H1 (cell line): ENCODE measurements around the gene HPGDS. TPM values are rescaled to one million over a fixed set of nuclear protein-coding genes. Genes with fewer than 3 reads are reported as not detected.

ENCODE experiments used
- CTCF ChIA-PET: fragments of 300-600 bp; sonication (Branson Sonifier 250); formaldehyde crosslinking; loops from one replicate; lab custom pipeline; 2021; ENCODE audit not compliant: partially characterized antibody; lab: Charles Lee
- POLR2A ChIA-PET: fragments of 300-600 bp; sonication (Branson Sonifier 250); formaldehyde crosslinking; loops from one replicate; lab custom pipeline; 2021; ENCODE audit warnings: inconsistent platforms; ENCODE audit not compliant: partially characterized antibody; lab: Charles Lee
- DNase-seq, 2 experiments: peaks; one replicate each; pipeline versions ENCODE4 v3.0.0 to v3.0.0-alpha.2; 2010 to 2022; ENCODE audit warnings: low spot score in 2 of 2, low read depth in 1 of 2, mixed read lengths in 1 of 2
- FAIRE-seq: peaks from 2 replicates; lab custom pipeline; 2011; peaks lifted over from hg19 to GRCh38; lab: Jason Lieb, UNC
- H2AFZ ChIP-seq: 2 replicates; pipeline ENCODE4 v1.8.1; 2012; ENCODE audit warnings: low read length, inconsistent platforms
- H2AK5ac ChIP-seq: 2 replicates; pipeline ENCODE4 v1.6.1; 2013; ENCODE audit warnings: low read depth, low read length
- H2BK120ac ChIP-seq: replicated peaks from 2 replicates; pipeline ENCODE3; 2013; ENCODE audit warnings: low read depth, low read length, inconsistent platforms
- H2BK12ac ChIP-seq: 2 replicates; pipeline ENCODE4 v1.6.1; 2013; ENCODE audit warnings: low read depth, low read length
- H2BK15ac ChIP-seq: 2 replicates; pipeline ENCODE4 v1.6.1; 2013; ENCODE audit warnings: low read length
- H2BK20ac ChIP-seq: 2 replicates; pipeline ENCODE4 v1.6.1; 2013; ENCODE audit warnings: low read length
- H2BK5ac ChIP-seq: 2 replicates; pipeline ENCODE4 v1.6.1; 2013; ENCODE audit warnings: low read depth, low read length
- H3K14ac ChIP-seq: 2 replicates; pipeline ENCODE4 v1.6.1; 2013; ENCODE audit warnings: inconsistent platforms; ENCODE audit not compliant: insufficient read length
- H3K18ac ChIP-seq: 2 replicates; pipeline ENCODE4 v1.6.1; 2013; ENCODE audit warnings: low read length; ENCODE audit errors: extremely low read depth
- H3K23ac ChIP-seq: 2 replicates; pipeline ENCODE4 v1.6.1; 2013; ENCODE audit warnings: inconsistent platforms; ENCODE audit not compliant: insufficient read length
- H3K23me2 ChIP-seq: 2 replicates; pipeline ENCODE4 v1.6.1; 2013; ENCODE audit warnings: low read depth, low read length
- H3K27ac ChIP-seq: 2 replicates; pipeline ENCODE4 v1.6.1; 2011; ENCODE audit warnings: low read depth, low read length, inconsistent platforms
- H3K27me3 ChIP-seq, 4 experiments: replicated peaks in 1 of 4; 1 replicate in 1 of 4; 2 replicates in 3 of 4; pipeline versions ENCODE4 v1.6.1 to v1.8.1; 2011 to 2013; ENCODE audit warnings: low read length in 3 of 4, mild to moderate bottlenecking in 3 of 4, inconsistent platforms in 2 of 4, mixed read lengths in 2 of 4, moderate library complexity in 1 of 4; ENCODE audit not compliant: control insufficient read depth in 3 of 4, insufficient read depth in 3 of 4; ENCODE audit errors: extremely low read depth in 1 of 4
- H3K36me3 ChIP-seq, 4 experiments: 2 replicates each; pipeline versions ENCODE4 v1.6.1 to v1.8.1; 2011 to 2013; ENCODE audit warnings: mild to moderate bottlenecking in 4 of 4, low read length in 3 of 4, moderate library complexity in 2 of 4, control low read depth in 1 of 4, inconsistent platforms in 1 of 4; ENCODE audit not compliant: insufficient read depth in 4 of 4, control insufficient read depth in 2 of 4
- H3K4ac ChIP-seq: replicated peaks from 2 replicates; pipeline ENCODE3; 2013; ENCODE audit warnings: low read length, low read depth, mixed read lengths, inconsistent platforms; ENCODE audit not compliant: insufficient read length
- H3K4me1 ChIP-seq, 4 experiments: replicated peaks in 1 of 4; 1 replicate in 1 of 4; 2 replicates in 3 of 4; pipeline versions ENCODE4 v1.6.1 to v1.8.1; 2011 to 2013; ENCODE audit warnings: low read length in 3 of 4, inconsistent platforms in 2 of 4, mixed read lengths in 1 of 4; ENCODE audit not compliant: insufficient read depth in 4 of 4, control insufficient read depth in 3 of 4
- H3K4me2 ChIP-seq, 2 experiments: 2 replicates each; pipeline versions ENCODE4 v1.6.1 to v1.8.1; 2011 to 2013; ENCODE audit warnings: low read depth in 2 of 2, low read length in 2 of 2, control low read depth in 1 of 2, inconsistent platforms in 1 of 2, mild to moderate bottlenecking in 1 of 2; ENCODE audit not compliant: insufficient read depth in 1 of 2
- H3K4me3 ChIP-seq, 4 experiments: fragments of 200-600, 300-600 bp in 1 of 4; sonication (generic), shearing (Covaris generic), sonication (Bioruptor Twin) in 1 of 4; 2 replicates each; pipeline versions ENCODE4 v1.5.1 to v1.8.1; 2011 to 2016; ENCODE audit warnings: low read length in 4 of 4, low read depth in 3 of 4, control low read depth in 2 of 4, inconsistent platforms in 2 of 4, mild to moderate bottlenecking in 2 of 4, mixed read lengths in 1 of 4, moderate library complexity in 1 of 4; ENCODE audit not compliant: insufficient read depth in 2 of 4; ENCODE audit errors: extremely low read depth in 1 of 4
- H3K56ac ChIP-seq: replicated peaks from 2 replicates; pipeline ENCODE3; 2013; ENCODE audit warnings: low read depth, mild to moderate bottlenecking, mixed read lengths, low read length, inconsistent platforms; ENCODE audit not compliant: insufficient read length
- H3K79me1 ChIP-seq: 2 replicates; pipeline ENCODE4 v1.6.1; 2013; ENCODE audit warnings: low read depth, low read length, control low read depth
- H3K79me2 ChIP-seq, 2 experiments: 2 replicates each; pipeline versions ENCODE4 v1.6.1 to v1.8.1; 2012 to 2013; ENCODE audit warnings: low read length in 2 of 2, mild to moderate bottlenecking in 2 of 2, inconsistent platforms in 1 of 2; ENCODE audit not compliant: insufficient read depth in 2 of 2, control insufficient read depth in 1 of 2
- H3K9ac ChIP-seq, 4 experiments: replicated peaks in 1 of 4; 1 replicate in 1 of 4; 2 replicates in 3 of 4; pipeline versions ENCODE4 v1.6.1 to v1.8.1; 2011 to 2013; ENCODE audit warnings: low read depth in 3 of 4, low read length in 3 of 4, control low read depth in 2 of 4, mild to moderate bottlenecking in 2 of 4, moderate library complexity in 2 of 4, inconsistent platforms in 1 of 4; ENCODE audit errors: extremely low read depth in 1 of 4
- H3K9me3 ChIP-seq, 2 experiments: 2 replicates each; pipeline versions ENCODE4 v1.6.1 to v1.8.1; 2012 to 2013; ENCODE audit warnings: mild to moderate bottlenecking in 2 of 2, moderate library complexity in 2 of 2, control low read depth in 1 of 2, inconsistent platforms in 1 of 2, low read depth in 1 of 2, low read length in 1 of 2, mixed read lengths in 1 of 2; ENCODE audit not compliant: insufficient read depth in 2 of 2
- H4K20me1 ChIP-seq, 2 experiments: replicated peaks in 1 of 2; 2 replicates each; pipeline versions ENCODE3 to v1.8.1; 2011 to 2013; ENCODE audit warnings: inconsistent platforms in 2 of 2, low read length in 2 of 2, mild to moderate bottlenecking in 1 of 2; ENCODE audit not compliant: insufficient read depth in 2 of 2, control insufficient read depth in 1 of 2
- H4K5ac ChIP-seq: 2 replicates; pipeline ENCODE4 v1.6.1; 2013; ENCODE audit warnings: low read length, low read depth, mixed read lengths, inconsistent platforms; ENCODE audit not compliant: insufficient read length
- H4K8ac ChIP-seq: 2 replicates; pipeline ENCODE4 v1.8.0; 2013; ENCODE audit warnings: mild to moderate bottlenecking, moderate library complexity, low read length, inconsistent platforms; ENCODE audit not compliant: insufficient read depth; ENCODE audit errors: extremely low read depth
- H4K91ac ChIP-seq: replicated peaks from 2 replicates; pipeline ENCODE3; 2013; ENCODE audit warnings: low read length, mixed read lengths, inconsistent platforms; ENCODE audit not compliant: insufficient read length
- ATF2 ChIP-seq: IDR thresholded peaks from 2 replicates; pipeline ENCODE4 v1.6.1; 2012; ENCODE audit warnings: low read length, inconsistent platforms
- BCL11A ChIP-seq, 2 experiments: IDR thresholded peaks; one replicate each; pipeline ENCODE4 v1.6.1; 2011; ENCODE audit warnings: low read depth in 2 of 2, low read length in 2 of 2, mild to moderate bottlenecking in 2 of 2
- EZH2 ChIP-seq: fragments of 200-600 bp; sonication (generic); IDR thresholded peaks from 2 replicates; pipeline ENCODE4 v1.7.1; 2012; ENCODE audit warnings: low read depth, mild to moderate bottlenecking, moderate library complexity, low read length, inconsistent platforms; ENCODE audit not compliant: severe bottlenecking
- KDM1A ChIP-seq: fragments of 200-600, 300-600 bp; sonication (generic); IDR thresholded peaks from 2 replicates; pipeline ENCODE4 v1.7.1; 2016; ENCODE audit warnings: mild to moderate bottlenecking, low read length, borderline replicate concordance
- KDM5A ChIP-seq: fragments of 200-600 bp; IDR thresholded peaks from 2 replicates; pipeline ENCODE4 v1.7.1; 2012; ENCODE audit warnings: mild to moderate bottlenecking, low read length, inconsistent platforms, mixed read lengths
- NRF1 ChIP-seq: IDR thresholded peaks from 2 replicates; pipeline ENCODE4 v1.6.1; 2011; ENCODE audit warnings: mild to moderate bottlenecking, low read depth, low read length, improper control_type of control experiment
- RXRA ChIP-seq: IDR thresholded peaks from 2 replicates; pipeline ENCODE4 v1.6.1; 2011; ENCODE audit warnings: low read depth, mild to moderate bottlenecking, low read length, moderate library complexity; ENCODE audit not compliant: insufficient read depth
- SIRT6 ChIP-seq: IDR thresholded peaks from one replicate; pipeline ENCODE4 v1.7.1; 2012; ENCODE audit warnings: low read length, inconsistent platforms
- TAF1 ChIP-seq: IDR thresholded peaks from 2 replicates; pipeline ENCODE4 v1.6.1; 2011; ENCODE audit warnings: mild to moderate bottlenecking, low read depth, low read length
- TEAD4 ChIP-seq: IDR thresholded peaks from 2 replicates; pipeline ENCODE4 v1.6.1; 2012; ENCODE audit warnings: low read depth, low read length, inconsistent platforms, mixed read lengths
- WGBS, 2 experiments: shearing (Covaris generic) in 1 of 2; methylation state at CpG; one replicate each; pipeline versions ENCODE4 v1.1.6 to v1.1.7; 2013 to 2015; ENCODE audit warnings: low lambda C conversion rate in 2 of 2, mixed read lengths in 2 of 2, inconsistent platforms in 1 of 2, low coverage in 1 of 2, missing lambda C conversion rate in 1 of 2; ENCODE audit not compliant: insufficient replicate concordance in 2 of 2, insufficient coverage in 1 of 2, insufficient read length in 1 of 2; ENCODE audit errors: extremely low coverage in 1 of 2, missing lambda C conversion rate in 1 of 2; 5-methylcytosine and 5-hydroxymethylcytosine counted together
- polyA plus RNA-seq, 7 experiments: library from polyadenylated mRNA; depleted of rRNA in 3 of 7; stranded (reverse) in 5 of 7; unstranded in 2 of 7; fragments of >200 nt in 5 of 7; fragments of 200-250 nt in 2 of 7; gene quantifications; 1 replicate in 5 of 7; 2 replicates in 1 of 7; 4 replicates in 1 of 7; pipeline versions ENCODE4 v1.2.1 to v1.2.3, GENCODE V29; 2011 to 2013; ENCODE audit warnings: missing spikeins in 2 of 7, mixed read lengths in 2 of 7
- total RNA-seq: library from RNA; stranded (reverse); fragmentation: NEBNext Ultra II Directional; extraction: Animal tissue kit (Norgen Biotek cat#: 25700); gene quantifications from 2 replicates; pipeline ENCODE4 v1.2.1, GENCODE V29; 2021
- TF ChIP-seq, protein P1 (sequence below): IDR thresholded peaks from 2 replicates; pipeline ENCODE4 v1.6.1; 2012; ENCODE audit warnings: inconsistent platforms

Gene HPGDS
- total and polyA plus RNA-seq, 2 of the 8 experiments (the other 6 are each of a cell fraction or from before 2014, with no cell fraction given) = not detected

- POLR2A ChIA-PET = no interaction called here
- TF ChIP-seq ATF2 (no peak), BCL11A (IDR thresholded peaks at IDR 0.05; ENCODE audit: low read depth in 2 of 2, low read length in 2 of 2) (no peak), SIRT6 (no peak), NRF1 (no peak), KDM1A (no peak), KDM5A (no peak), EZH2 (no peak), RXRA (no peak), TEAD4 (no peak), TAF1 (no peak)
- TF ChIP-seq, protein P1, sequence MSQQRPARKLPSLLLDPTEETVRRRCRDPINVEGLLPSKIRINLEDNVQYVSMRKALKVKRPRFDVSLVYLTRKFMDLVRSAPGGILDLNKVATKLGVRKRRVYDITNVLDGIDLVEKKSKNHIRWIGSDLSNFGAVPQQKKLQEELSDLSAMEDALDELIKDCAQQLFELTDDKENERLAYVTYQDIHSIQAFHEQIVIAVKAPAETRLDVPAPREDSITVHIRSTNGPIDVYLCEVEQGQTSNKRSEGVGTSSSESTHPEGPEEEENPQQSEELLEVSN = no peak
Observed at GRCh38 chr4:94352996-94353395, 10.4 kb upstream of the HPGDS start.

More at GRCh38 chr4:94352996-94353395, 10.4 kb upstream of the HPGDS start:
- Histone ChIP-seq H3K27ac (no peak overlapping the region), H2AFZ (no peak overlapping the region), H3K14ac (no peak overlapping the region), H3K79me1 (no peaks in the 10 kb centered on the region), H4K91ac (no peak overlapping the region), H3K36me3 (no peaks in the 10 kb centered on the region), H3K27me3 (no peaks in the 10 kb centered on the region), H2BK20ac (no peak overlapping the region), H4K20me1 (no peaks in the 10 kb centered on the region), H3K79me2 (no peaks in the 10 kb centered on the region), H3K9me3 (no peaks in the 10 kb centered on the region), H2BK15ac (no peak overlapping the region), H3K23ac (no peak overlapping the region), H3K18ac (no peak overlapping the region), H2BK120ac (no peak overlapping the region), H4K5ac (no peak overlapping the region), H2AK5ac (no peak overlapping the region), H3K4me3 (no peak overlapping the region), H3K4ac (no peak overlapping the region), H2BK12ac (no peak overlapping the region), H2BK5ac (no peak overlapping the region), H4K8ac (no peak overlapping the region), H3K4me2 (no peak overlapping the region), H3K23me2 (no peaks in the 10 kb centered on the region), H3K4me1 (no peaks in the 10 kb centered on the region), H3K9ac (no peak overlapping the region), H3K56ac (no peak overlapping the region)
- CTCF ChIA-PET = no interaction called here
- DNase-seq = no peak
- WGBS, 2 experiments = 79% methylated on average over 2 of the region's 2 CpGs; no CpG with 5 or more reads in 1 of the 2 experiments
- no peak for FAIRE-seq
